Erythroblast (primary cell): ENCODE measurements around the gene ERFL.

Experiments used
- GATA1 ChIP-seq: IDR thresholded peaks from 2 replicates; pipeline ENCODE4 v1.6.1; 2011; ENCODE audit warnings: low read depth, mild to moderate bottlenecking, control low read depth, low read length, moderate library complexity
- POLR2A ChIP-seq: IDR thresholded peaks from 2 replicates; pipeline ENCODE4 v1.6.1; 2011; ENCODE audit warnings: mild to moderate bottlenecking, low read length

DNA sequence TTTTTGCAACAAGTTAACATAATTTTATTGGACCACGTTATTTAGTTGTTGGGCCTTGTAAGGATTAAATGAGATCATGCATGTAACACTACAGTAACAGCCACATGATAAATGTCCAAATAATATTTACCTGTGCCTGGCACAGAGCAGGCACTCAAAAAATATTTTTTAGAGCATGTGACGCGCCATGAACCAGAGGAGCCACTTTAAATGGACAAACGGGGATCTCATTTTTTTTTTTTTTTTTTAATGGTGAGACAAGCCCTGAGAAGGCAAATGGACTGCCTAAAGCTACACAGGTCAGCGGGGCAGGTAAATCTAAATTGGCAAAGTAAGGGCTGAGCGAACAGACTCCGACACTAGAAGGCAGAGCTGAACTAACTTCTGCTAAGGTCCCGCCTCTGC lies 69.0 kb downstream of the ERFL start:
- no peak for TF ChIP-seq POLR2A
- no peak for TF ChIP-seq GATA1
